ENCODE measurements around the gene NOP14. TPM values are rescaled to one million over a fixed set of nuclear protein-coding genes. Genes with fewer than 3 reads are reported as not detected.

The NOP14 gene
- total RNA-seq, 1 donor from 2014 or later = 17.2 TPM

DNA sequence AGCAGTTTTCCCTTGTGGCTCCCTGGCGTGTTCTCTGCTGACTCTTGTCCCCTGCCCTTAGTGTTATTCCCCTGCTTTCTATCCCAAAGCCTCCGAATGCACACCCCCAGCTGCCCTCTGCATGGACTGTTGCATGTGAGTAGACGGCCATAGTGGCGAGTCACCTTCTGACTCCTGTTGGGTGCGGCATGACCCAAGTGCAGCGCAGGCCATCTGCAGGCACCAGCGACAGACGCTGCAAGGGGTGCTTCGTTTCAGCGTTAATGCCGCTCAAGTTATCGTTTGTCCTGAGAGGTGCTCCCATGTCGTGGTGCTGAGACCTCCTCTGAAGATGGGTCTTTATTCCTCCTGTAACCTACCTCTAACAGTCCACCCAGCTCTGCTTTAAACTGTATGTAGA, 57.7 kb downstream of the NOP14 start:
- TF ChIP-seq, protein P1, sequence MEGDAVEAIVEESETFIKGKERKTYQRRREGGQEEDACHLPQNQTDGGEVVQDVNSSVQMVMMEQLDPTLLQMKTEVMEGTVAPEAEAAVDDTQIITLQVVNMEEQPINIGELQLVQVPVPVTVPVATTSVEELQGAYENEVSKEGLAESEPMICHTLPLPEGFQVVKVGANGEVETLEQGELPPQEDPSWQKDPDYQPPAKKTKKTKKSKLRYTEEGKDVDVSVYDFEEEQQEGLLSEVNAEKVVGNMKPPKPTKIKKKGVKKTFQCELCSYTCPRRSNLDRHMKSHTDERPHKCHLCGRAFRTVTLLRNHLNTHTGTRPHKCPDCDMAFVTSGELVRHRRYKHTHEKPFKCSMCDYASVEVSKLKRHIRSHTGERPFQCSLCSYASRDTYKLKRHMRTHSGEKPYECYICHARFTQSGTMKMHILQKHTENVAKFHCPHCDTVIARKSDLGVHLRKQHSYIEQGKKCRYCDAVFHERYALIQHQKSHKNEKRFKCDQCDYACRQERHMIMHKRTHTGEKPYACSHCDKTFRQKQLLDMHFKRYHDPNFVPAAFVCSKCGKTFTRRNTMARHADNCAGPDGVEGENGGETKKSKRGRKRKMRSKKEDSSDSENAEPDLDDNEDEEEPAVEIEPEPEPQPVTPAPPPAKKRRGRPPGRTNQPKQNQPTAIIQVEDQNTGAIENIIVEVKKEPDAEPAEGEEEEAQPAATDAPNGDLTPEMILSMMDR (IDR thresholded peaks at IDR 0.05; ENCODE audit: partially characterized antibody, unreplicated experiment) = no peak
- DNase-seq = no peak
- H3K36me3 Mint-ChIP-seq (ENCODE audit: unreplicated experiment) = no peaks in the 10 kb centered on the region
- H3K4me1 Mint-ChIP-seq (ENCODE audit: low read depth, unreplicated experiment) = no peaks in the 10 kb centered on the region
- no peak overlapping the region for H3K4me3 Mint-ChIP-seq (ENCODE audit: unreplicated experiment)
- H3K9me3 Mint-ChIP-seq (ENCODE audit: unreplicated experiment) = peaks cover 4% of the 10 kb centered on the region
- H3K27me3 Mint-ChIP-seq (ENCODE audit: unreplicated experiment) = peaks cover 2% of the 10 kb centered on the region
- no peak overlapping the region for H3K27ac Mint-ChIP-seq (ENCODE audit: unreplicated experiment)

DNA sequence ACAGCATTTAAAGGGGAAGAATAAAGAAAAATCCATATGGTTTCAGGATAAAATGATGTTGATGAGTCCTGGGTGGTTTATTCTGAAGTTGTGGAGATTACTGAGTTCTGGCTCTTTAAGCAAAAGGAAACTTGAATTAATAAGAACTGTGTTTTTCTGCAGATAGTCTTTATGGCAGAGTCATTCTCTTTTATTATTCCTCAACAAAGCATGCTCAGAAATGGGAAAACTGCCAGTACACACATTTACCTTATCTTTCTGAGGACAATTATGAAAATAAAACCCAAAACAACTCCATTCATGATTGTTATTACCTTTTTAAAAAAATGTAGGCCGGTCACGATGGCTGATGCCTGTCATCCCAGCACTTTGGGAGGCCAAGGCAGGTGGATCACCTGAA, 61.1 kb downstream of the NOP14 start:
- Mint-ChIP-seq H3K27ac (ENCODE audit: unreplicated experiment) (no peak overlapping the region), H3K4me1 (ENCODE audit: low read depth, unreplicated experiment) (no peaks in the 10 kb centered on the region), H3K9me3 (ENCODE audit: unreplicated experiment) (peaks cover 6% of the 10 kb centered on the region), H3K36me3 (ENCODE audit: unreplicated experiment) (no peaks in the 10 kb centered on the region), H3K4me3 (ENCODE audit: unreplicated experiment) (no peak overlapping the region), H3K27me3 (ENCODE audit: unreplicated experiment) (no peaks in the 10 kb centered on the region)
- TF ChIP-seq, protein P1 (IDR thresholded peaks at IDR 0.05; ENCODE audit: partially characterized antibody, unreplicated experiment) = no peak
- no peak for DNase-seq

DNA sequence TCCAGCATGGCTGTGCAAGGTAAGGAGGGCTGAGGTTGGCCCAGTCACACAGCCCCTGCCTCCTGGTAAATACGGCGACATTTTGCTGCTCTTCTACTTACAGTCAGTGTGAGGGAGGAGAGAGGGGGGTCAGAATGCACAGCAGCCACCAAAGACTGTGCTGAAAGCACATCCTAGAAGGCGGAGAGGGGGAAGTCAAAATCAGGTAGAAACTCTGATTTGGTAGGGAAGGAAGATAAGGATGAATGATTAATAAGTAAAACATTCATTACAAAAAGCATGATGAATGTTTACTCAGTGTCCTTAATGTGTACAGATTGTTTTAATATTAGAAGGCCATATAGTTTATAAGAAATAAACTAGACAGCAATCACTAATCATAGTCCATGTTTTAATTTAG, 62.0 kb downstream of the NOP14 start:
- Mint-ChIP-seq H3K4me1 (ENCODE audit: low read depth, unreplicated experiment) (no peaks in the 10 kb centered on the region), H3K27ac (ENCODE audit: unreplicated experiment) (no peak overlapping the region), H3K36me3 (ENCODE audit: unreplicated experiment) (no peaks in the 10 kb centered on the region), H3K4me3 (ENCODE audit: unreplicated experiment) (no peak overlapping the region), H3K27me3 (ENCODE audit: unreplicated experiment) (no peaks in the 10 kb centered on the region), H3K9me3 (ENCODE audit: unreplicated experiment) (peaks cover 6% of the 10 kb centered on the region)
- no peak for DNase-seq
- TF ChIP-seq, protein P1 (IDR thresholded peaks at IDR 0.05; ENCODE audit: partially characterized antibody, unreplicated experiment) = no peak

DNA sequence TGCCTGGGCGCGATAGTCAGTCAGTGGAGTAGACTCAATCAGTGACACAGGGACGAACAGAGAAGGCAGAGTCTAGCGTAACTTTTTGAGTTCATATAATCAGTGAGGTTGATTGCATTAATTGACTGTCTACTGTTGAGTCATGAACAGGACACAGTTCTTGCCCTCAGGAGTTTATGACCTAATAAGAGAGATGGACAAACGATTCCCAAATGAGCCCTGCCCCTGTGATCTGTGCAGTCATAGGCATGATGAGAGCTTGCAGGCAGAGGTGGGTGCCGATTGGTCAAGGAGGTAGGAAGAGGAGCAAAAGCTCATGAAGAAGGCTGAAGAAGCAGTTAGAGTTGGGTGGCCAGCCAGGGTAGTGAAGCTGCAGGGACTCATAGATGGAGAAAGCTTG, 62.5 kb downstream of the NOP14 start:
- H3K9me3 Mint-ChIP-seq (ENCODE audit: unreplicated experiment) = peaks cover 6% of the 10 kb centered on the region
- no peak overlapping the region for H3K27ac Mint-ChIP-seq (ENCODE audit: unreplicated experiment)
- no peak overlapping the region for H3K4me3 Mint-ChIP-seq (ENCODE audit: unreplicated experiment)
- no peaks in the 10 kb centered on the region for H3K27me3 Mint-ChIP-seq (ENCODE audit: unreplicated experiment)
- TF ChIP-seq, protein P1 (IDR thresholded peaks at IDR 0.05; ENCODE audit: partially characterized antibody, unreplicated experiment) = no peak
- DNase-seq = no peak
- H3K4me1 Mint-ChIP-seq (ENCODE audit: low read depth, unreplicated experiment) = no peaks in the 10 kb centered on the region
- no peaks in the 10 kb centered on the region for H3K36me3 Mint-ChIP-seq (ENCODE audit: unreplicated experiment)

DNA sequence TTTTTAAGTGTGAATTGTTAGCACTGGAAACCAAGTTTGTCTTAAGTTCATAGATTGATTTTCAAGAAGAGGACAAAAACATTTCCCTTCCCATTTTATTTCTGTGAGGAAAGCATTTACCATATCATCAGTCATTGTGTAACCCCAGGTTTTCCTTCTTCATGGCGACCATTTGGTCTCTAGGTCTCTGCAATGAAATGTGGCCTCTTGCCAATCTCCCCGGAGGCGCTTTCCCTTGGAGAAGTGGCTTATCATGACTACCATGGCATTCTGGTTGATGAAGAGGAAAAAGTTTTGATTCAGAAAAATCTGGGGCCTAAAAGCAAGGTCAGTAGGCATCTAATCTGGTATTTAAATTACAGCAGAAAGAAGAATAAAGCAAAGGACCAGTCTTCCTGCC, 65.2 kb downstream of the NOP14 start:
- Mint-ChIP-seq H3K4me1 (ENCODE audit: low read depth, unreplicated experiment) (no peaks in the 10 kb centered on the region), H3K9me3 (ENCODE audit: unreplicated experiment) (peaks cover 5% of the 10 kb centered on the region), H3K36me3 (ENCODE audit: unreplicated experiment) (peaks cover 5% of the 10 kb centered on the region), H3K4me3 (ENCODE audit: unreplicated experiment) (no peak overlapping the region), H3K27ac (ENCODE audit: unreplicated experiment) (no peak overlapping the region), H3K27me3 (ENCODE audit: unreplicated experiment) (no peaks in the 10 kb centered on the region)
- no peak for DNase-seq
- TF ChIP-seq, protein P1 (IDR thresholded peaks at IDR 0.05; ENCODE audit: partially characterized antibody, unreplicated experiment) = no peak
